Psoas muscle (tissue), 8 donors: ENCODE measurements around the gene SELENOO. TPM values are rescaled to one million over a fixed set of nuclear protein-coding genes. Genes with fewer than 3 reads are reported as not detected.

Source experiments
- ATAC-seq, 4 donors: fragments of 200-7000 bp; cut with Tn5 transposase; one replicate each; pipeline ENCODE4 v1.9.1; 2020; ENCODE audit warnings: moderate library complexity in 3 of 4, mild to moderate bottlenecking in 2 of 4
- DNase-seq, 2 donors: peaks; one replicate each; pipeline ENCODE4 v3.0.0-alpha.2; 2020
- H3K27ac ChIP-seq: fragments of 200-600 bp; one replicate; pipeline ENCODE4 v1.8.0; 2022
- H3K27me3 ChIP-seq, 3 donors: fragments of 200-600 bp in 1 of 3; one replicate each; pipeline versions ENCODE4 v1.6.1 to v1.8.0; 2013 to 2022; ENCODE audit warnings: low read length in 2 of 3, mild to moderate bottlenecking in 2 of 3, moderate library complexity in 1 of 3; ENCODE audit not compliant: insufficient read depth in 3 of 3
- H3K36me3 ChIP-seq, 2 donors: fragments of 200-600 bp in 1 of 2; one replicate each; pipeline versions ENCODE4 v1.6.1 to v1.8.0; 2013 to 2022; ENCODE audit warnings: low read depth in 1 of 2, mild to moderate bottlenecking in 1 of 2, moderate library complexity in 1 of 2; ENCODE audit not compliant: insufficient read depth in 1 of 2
- H3K4me1 ChIP-seq: fragments of 200-600 bp; one replicate; pipeline ENCODE4 v1.8.0; 2022
- H3K4me3 ChIP-seq: fragments of 200-600 bp; one replicate; pipeline ENCODE4 v1.8.0; 2022; ENCODE audit warnings: mild to moderate bottlenecking
- H3K9me3 ChIP-seq: fragments of 200-600 bp; one replicate; pipeline ENCODE4 v1.8.0; 2022
- CTCF ChIP-seq: fragments of 200-600 bp; IDR thresholded peaks from one replicate; pipeline ENCODE4 v1.8.0; 2022; ENCODE audit warnings: antibody characterized with exemption
- WGBS, 3 donors: extraction: QIAGEN DNeasy Blood & Tissue Kit; methylation state at CpG; one replicate each; pipeline versions ENCODE4 v1.1.6 to v1.1.7; 2013; 5-methylcytosine and 5-hydroxymethylcytosine counted together
- intact Hi-C, 2 donors: fragments of 100-400 bp; cut with DNase I; formaldehyde crosslinking; loops; one replicate each; pipeline versions ENCODE4 v1.11.0 to v1.14.2; 2022
- polyA plus RNA-seq, 3 donors: library from polyadenylated mRNA; stranded (reverse); fragments of 200-250 nt; gene quantifications; one replicate each; pipeline ENCODE4 v1.2.3, GENCODE V29; 2013
- total RNA-seq, 4 donors: library from RNA; stranded (reverse); fragmentation: NEBNext Ultra II Directional in 2 of 4; extraction: Animal tissue kit (Norgen Biotek cat#: 25700) in 2 of 4; gene quantifications; one replicate each; pipeline versions ENCODE4 v1.2.1 to v1.2.4, GENCODE V29; 2021 to 2023
- donor health status: healthy with polysubstance abuse.
- donor health status: DM: no; HTN: no; CAD: no; lungs with moderate emphysema.
- donor health status: Bipolar disorder and iron deficiency.
- donor health status: healthy.
- donor health status: DM: yes; HTN: yes; CAD: no.
- donor health status: DM: no; HTN: no; CAD: no.
- donor health status: DM: no; HTN: no; CAD: no.
- donor health status: DM: yes; HTN: yes; CAD: no.

SELENOO gene
- total and polyA plus RNA-seq, 7 donors: 10.0 to 26.6 (median 20.0) TPM

GRCh38 chr22:50207383-50208140 is 6.8 kb downstream of the SELENOO start:
- intact Hi-C loops: loop anchor here (2.0 to 10.0 kb wide), 6 partner anchors 35 to 440 kb away; no protein-coding TSS in a partner anchor
- H3K27ac ChIP-seq: peak overlapping the region; percentile 1
- ATAC-seq (no peak), DNase-seq (peak in 1 of 2 donors; percentile 56)
- H3K4me3 ChIP-seq: no peak overlapping the region
- TF ChIP-seq CTCF: no peak
- peaks cover 0 to 86% of the 10 kb centered on the region in 2 donors for H3K36me3 ChIP-seq
- peaks cover 28% of the 10 kb centered on the region for H3K4me1 ChIP-seq
- no peaks in the 10 kb centered on the region for H3K27me3 ChIP-seq
- WGBS, 3 donors: 60 to 67% (median 61%) methylated on average over 23 of the region's 23 CpGs
- H3K9me3 ChIP-seq: no peaks in the 10 kb centered on the region

- DNase-seq (no peak), ATAC-seq (peak in 1 of 4 donors; percentile 12)
- WGBS, 3 donors: 56 to 62% (median 59%) methylated on average over 22 of the region's 22 CpGs
- Histone ChIP-seq H3K27ac (peak overlapping the region; percentile 1), H3K36me3 (peaks cover 0 to 87% of the 10 kb centered on the region in 2 donors), H3K4me3 (no peak overlapping the region), H3K27me3 (no peaks in the 10 kb centered on the region), H3K4me1 (peaks cover 26% of the 10 kb centered on the region), H3K9me3 (no peaks in the 10 kb centered on the region)
- intact Hi-C loops: loop anchor here (2.0 to 10.0 kb wide), 6 partner anchors 34 to 441 kb away; no protein-coding TSS in a partner anchor
- no peak for TF ChIP-seq CTCF
These were observed 7.7 kb downstream of the SELENOO start for GRCh38 chr22:50208430-50208938.

- H3K4me3 ChIP-seq: no peak overlapping the region
- ATAC-seq: peak; percentile 1 to 6 (median 2)
- peaks cover 0 to 87% of the 10 kb centered on the region in 2 donors for H3K36me3 ChIP-seq
- H3K27me3 ChIP-seq: no peaks in the 10 kb centered on the region
- TF ChIP-seq CTCF: no peak
- H3K9me3 ChIP-seq: no peaks in the 10 kb centered on the region
- peak in 1 of 2 donors; percentile 55 for DNase-seq
- 72 to 82% (median 72%) methylated on average over 30 to 31 of the region's 31 CpGs for WGBS, 3 donors
- no peak overlapping the region for H3K27ac ChIP-seq
- peaks cover 26% of the 10 kb centered on the region for H3K4me1 ChIP-seq
- intact Hi-C loops: loop anchor here (2.0 to 10.0 kb wide), 6 partner anchors 33 to 442 kb away; no protein-coding TSS in a partner anchor
These were observed 8.4 kb downstream of the SELENOO start for GRCh38 chr22:50208939-50209892.

GRCh38 chr22:50209893-50210292 is 9.1 kb downstream of the SELENOO start:
- no peaks in the 10 kb centered on the region for H3K27me3 ChIP-seq
- no peak overlapping the region for H3K27ac ChIP-seq
- peaks cover 23% of the 10 kb centered on the region for H3K4me1 ChIP-seq
- no peak overlapping the region for H3K4me3 ChIP-seq
- no peaks in the 10 kb centered on the region for H3K9me3 ChIP-seq
- peaks cover 0 to 88% of the 10 kb centered on the region in 2 donors for H3K36me3 ChIP-seq
- DNase-seq (peak; percentile 69 to 84), ATAC-seq (peak; percentile 34 to 60 (median 44))
- TF ChIP-seq CTCF: peak; percentile 78
- 60 to 67% (median 63%) methylated on average over 19 to 20 of the region's 20 CpGs for WGBS, 3 donors
- intact Hi-C loops: loop anchor here (2.0 to 10.0 kb wide), 6 partner anchors 32 to 443 kb away; no protein-coding TSS in a partner anchor
